GM18867 (cell line): Measurements from ENCODE around the gene CACNA1C.

Experiments
- ATAC-seq: cut with Tn5 transposase; IDR thresholded peaks from one replicate; pipeline ENCODE4 v1.9.1; 2021; ENCODE audit warnings: mild to moderate bottlenecking, moderate library complexity; ENCODE audit not compliant: unreplicated experiment

The CACNA1C gene

DNA sequence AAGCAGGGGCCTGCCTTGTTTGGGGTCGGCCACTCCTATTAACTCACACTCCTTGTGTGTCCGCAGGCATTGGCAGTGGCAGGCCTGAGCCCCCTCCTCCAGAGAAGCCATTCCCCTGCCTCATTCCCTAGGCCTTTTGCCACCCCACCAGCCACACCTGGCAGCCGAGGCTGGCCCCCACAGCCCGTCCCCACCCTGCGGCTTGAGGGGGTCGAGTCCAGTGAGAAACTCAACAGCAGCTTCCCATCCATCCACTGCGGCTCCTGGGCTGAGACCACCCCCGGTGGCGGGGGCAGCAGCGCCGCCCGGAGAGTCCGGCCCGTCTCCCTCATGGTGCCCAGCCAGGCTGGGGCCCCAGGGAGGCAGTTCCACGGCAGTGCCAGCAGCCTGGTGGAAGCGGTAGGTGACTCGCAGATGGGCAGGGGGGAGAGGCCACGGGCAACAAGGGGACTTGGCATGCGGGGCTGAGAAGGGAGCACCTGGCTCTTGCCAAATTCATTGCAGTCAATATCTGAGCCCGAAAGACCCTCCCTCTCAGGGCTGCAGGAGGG lies 635.7 kb downstream of the CACNA1C start:
- ATAC-seq, result no peak

DNA sequence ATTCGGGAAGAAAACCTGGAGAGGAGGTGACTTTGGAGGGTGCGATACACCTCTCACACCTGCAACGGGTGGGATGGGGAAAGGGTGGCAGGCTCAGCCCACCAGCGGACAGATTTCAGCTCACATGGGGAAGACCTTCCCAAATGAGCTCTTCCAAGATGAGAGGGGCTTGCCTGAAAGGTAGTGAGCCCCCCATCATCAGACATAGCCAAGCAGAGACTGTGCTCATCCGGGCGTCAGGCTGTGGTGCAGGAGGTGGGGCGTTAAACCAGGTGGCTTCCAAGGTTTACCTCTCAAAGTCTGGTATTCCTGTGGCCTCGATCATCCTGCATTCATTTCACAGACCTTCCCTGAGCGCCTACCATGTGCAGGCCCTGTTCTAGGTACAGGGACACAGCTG lies 636.6 kb downstream of the CACNA1C start:
- no peak for ATAC-seq

GRCh38 chr12:2689879-2690278 lies 637.1 kb downstream of the CACNA1C start:
- ATAC-seq, result no peak

DNA sequence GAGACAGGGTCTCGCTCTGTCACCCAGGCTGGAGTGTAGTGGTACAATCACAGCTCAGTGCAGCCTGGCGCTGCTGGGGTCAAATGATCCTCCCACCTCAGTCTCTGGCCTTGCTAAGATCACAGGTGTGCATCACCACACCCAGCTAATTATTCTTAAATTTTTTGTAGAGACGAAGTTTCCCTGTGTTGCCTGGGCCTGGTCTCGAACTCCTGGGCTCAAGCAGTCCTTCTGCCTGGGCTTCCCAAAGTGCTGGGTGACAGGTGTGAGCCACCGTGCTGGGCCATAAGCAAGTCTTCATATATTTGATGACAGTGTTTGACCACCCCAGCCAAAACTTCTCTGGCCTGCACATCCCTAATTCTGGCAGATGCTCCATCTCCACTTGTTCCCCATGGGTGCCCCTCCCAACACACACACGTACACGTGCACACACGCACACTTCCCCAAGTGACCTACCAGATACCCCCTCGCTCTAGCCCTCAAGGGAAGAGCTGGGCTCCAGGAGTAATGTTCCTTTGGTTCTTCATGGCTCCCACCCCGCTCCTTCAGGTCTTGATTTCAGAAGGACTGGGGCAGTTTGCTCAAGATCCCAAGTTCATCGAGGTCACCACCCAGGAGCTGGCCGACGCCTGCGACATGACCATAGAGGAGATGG lies 637.7 kb downstream of the CACNA1C start:
- no peak for ATAC-seq

GRCh38 chr12:2691006-2691344 lies 638.2 kb downstream of the CACNA1C start:
- ATAC-seq, result peak; percentile 17

- ATAC-seq, result peak; percentile 86
Measured at GRCh38 chr12:2691345-2692071, 638.7 kb downstream of the CACNA1C start.

DNA sequence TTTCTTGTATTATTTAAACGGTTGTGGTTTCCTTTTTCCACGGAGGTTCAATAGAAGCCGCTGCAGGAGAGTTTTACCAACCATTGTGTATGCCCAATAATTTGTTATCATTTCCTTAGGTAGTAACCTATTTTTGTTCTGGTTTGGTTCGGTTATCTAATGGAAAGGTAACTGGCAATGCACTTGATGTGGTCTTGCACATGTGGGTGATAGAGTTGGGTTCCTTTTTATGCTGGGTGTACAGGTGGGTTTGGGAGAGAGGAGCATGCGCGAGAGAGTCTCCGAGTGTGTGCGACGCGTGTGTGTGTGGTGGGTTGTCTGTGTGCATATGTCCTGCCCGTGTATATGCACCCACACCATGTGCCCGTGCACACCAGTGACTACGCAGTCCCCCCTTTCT lies 639.3 kb downstream of the CACNA1C start:
- ATAC-seq, result no peak

GRCh38 chr12:2693244-2693860 lies 640.6 kb downstream of the CACNA1C start:
- no peak for ATAC-seq

- ATAC-seq, result no peak
Measured at GRCh38 chr12:2693980-2694610, 641.3 kb downstream of the CACNA1C start.

- no peak for ATAC-seq
Measured at GRCh38 chr12:2696136-2696535, 643.3 kb downstream of the CACNA1C start.

- no peak for ATAC-seq
Measured at GRCh38 chr12:2697057-2697800, 644.4 kb downstream of the CACNA1C start.

- ATAC-seq, result no peak
Measured at GRCh38 chr12:2698566-2698965, 645.8 kb downstream of the CACNA1C start.

DNA sequence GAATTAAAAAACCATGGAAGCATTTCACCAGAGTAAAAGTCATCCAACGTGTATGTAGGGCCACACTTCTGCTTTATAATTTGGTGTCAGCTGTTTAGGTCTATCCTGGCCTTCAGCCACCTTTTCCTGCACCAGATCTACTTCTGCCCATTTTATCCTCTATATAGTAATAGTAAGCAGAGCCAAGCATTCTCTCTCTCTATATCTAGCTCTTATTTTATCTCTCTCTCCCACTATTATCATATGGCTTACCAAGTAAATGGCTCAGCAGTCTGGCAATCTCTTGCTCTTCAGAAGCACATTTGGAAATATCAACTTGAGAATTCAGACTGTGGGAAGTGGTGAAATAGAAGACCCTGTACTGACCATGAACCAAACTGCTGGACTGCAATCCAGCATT lies 657.9 kb downstream of the CACNA1C start:
- ATAC-seq, result no peak

DNA sequence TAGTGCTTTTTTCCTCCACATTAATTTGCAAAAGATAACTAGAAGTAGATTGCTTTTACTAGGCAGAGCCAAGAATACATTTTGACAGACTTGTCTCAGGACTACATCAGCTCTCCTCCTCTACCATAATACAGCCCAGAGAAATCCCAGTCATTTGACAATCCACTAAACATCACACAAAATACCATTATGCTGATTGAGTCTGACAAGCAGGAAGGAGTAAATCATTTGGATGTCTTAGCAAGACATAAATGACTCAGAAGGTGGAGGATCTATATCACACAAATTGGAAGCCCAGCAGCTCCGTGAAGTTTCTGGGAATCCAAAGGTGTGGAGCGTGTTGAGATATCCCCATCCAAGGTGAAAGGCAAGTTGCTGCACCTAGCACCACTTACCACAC lies 666.6 kb downstream of the CACNA1C start:
- ATAC-seq, result no peak

- no peak for ATAC-seq
Measured at GRCh38 chr12:2722806-2723205, 670.0 kb downstream of the CACNA1C start.

- no peak for ATAC-seq
Measured at GRCh38 chr12:2732290-2732689, 679.5 kb downstream of the CACNA1C start.

DNA sequence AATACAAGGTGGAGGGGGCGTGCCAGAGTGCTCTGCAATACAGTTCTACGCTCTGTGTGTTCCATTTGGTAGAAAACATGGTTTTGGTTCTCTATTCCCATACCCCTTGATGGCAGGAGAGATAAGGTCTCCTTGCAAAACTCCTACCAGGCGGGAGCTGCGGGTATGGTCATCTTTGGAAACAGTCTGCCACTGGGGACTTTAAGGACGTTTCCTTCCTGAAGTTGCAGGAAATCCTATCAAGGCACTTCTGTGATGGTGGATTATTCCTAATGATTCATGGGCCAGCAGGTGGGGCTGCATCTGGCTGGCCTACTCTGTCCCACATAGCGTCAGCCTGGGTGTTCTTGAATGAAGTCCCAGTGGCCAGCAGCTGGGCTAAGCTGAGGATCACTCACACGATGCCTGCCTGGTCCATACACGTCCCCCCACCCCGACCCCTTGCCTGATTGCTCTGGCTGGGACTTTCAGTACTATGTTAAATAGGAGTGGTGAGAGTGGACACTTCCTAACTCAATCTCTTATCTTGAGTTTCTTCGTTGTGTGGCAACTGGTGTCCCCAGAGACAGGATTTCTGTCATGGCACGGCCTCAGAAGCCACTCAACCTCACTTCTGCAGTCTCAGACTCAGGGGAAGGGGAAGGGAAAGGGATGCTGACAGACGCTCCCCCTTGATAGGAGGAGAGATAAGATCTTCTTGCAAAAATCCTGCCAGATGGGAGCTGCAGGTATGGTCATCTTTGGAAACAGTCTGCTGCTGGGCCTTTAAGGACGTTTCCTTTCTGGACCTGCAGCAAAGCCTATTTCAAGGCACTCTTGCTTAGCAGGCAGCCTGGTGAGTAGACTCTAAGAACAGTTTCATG lies 680.9 kb downstream of the CACNA1C start:
- no peak for ATAC-seq

DNA sequence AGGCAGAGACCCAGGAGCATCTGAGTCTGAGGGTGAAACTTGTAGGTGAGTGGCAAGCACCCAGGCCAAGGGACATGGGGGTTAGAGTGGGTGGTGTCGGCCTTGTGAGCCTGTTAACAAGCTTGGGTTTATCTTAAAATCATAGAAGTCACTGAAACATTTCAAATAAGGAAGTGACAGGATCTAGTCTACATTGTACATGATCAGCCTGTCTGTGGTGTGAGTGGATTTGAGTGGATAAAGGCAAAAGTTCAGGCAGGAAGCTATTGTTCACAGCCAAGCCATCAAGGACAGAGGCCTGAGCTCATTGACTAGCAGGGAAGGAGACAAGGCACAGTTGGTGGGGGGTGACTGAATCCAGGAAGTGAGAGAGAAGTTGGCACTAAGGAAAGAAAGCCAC lies 682.6 kb downstream of the CACNA1C start:
- ATAC-seq, result no peak

DNA sequence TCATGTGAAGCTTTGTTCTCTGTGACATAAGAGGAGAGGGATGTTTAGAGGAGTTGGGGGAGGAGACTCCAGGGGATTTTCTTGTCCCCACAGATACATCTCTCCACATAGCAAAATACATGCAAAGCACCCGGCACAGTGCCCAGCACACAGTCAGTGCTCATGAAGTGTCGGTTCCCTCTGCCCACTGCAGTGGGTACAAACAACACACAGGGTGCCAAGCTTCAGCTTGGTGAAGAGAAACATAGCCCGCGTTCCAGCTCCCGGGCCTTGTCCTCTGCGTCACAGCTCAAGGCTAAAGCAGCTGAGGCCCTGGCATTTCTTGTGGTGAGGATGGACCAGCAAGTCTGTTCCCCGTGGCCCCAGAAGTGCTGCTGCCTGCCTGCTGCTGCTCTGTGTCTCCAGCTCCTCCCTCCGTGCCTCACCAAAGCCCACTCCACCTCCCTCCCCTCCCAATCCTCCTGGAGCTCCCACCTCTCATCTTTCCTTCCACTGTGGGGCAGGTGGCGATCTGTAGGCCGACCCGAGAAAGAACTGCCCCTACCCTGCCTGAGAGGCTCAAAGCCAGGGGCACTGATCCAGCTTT lies 685.0 kb downstream of the CACNA1C start:
- no peak for ATAC-seq

DNA sequence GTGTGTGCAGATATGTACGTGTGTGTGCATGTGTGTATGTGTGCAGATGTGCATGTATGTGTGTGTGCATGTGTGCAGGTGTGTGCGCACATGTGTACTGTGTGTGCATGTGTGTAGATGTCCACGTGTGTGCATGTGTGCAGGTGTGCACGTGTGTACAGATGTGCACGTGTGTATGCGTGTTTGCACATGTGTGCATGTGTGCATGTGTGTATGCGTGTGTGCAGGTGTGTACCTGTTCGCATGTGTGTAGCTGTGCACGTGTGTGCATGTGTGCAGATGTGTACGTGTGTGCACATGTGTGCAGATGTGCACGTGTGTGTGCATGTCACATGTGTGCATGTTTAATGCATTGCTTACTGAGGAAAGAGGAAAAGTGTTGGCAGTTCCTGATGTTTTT lies 686.3 kb downstream of the CACNA1C start:
- ATAC-seq, result no peak
